GM23338 (cell line): ENCODE results near the gene CA4.

Experiments
- EZH2 ChIP-seq: fragments of 200-600 bp; sonication (generic); IDR thresholded peaks from one replicate; pipeline ENCODE4 v1.8.0; 2017; ENCODE audit warnings: antibody characterized with exemption, mild to moderate bottlenecking, low read depth; ENCODE audit not compliant: unreplicated experiment
- POLR2AphosphoS5 ChIP-seq: IDR thresholded peaks from 2 replicates; pipeline ENCODE4 v1.6.1; 2016; ENCODE audit warnings: antibody characterized with exemption, low read depth
- TF ChIP-seq, protein P1 (sequence below): IDR thresholded peaks from one replicate; pipeline ENCODE4 v1.6.1; 2018; ENCODE audit warnings: antibody characterized with exemption; ENCODE audit not compliant: unreplicated experiment
- TF ChIP-seq, protein P2 (sequence below), 2 experiments: fragments of 200-600 bp in 1 of 2; sonication (generic) in 1 of 2; conservative IDR thresholded peaks; 2 replicates each; pipeline versions ENCODE4 v1.5.1 to v1.6.1; 2016 to 2017; ENCODE audit warnings: antibody characterized with exemption in 2 of 2, low read depth in 2 of 2, mild to moderate bottlenecking in 2 of 2, moderate library complexity in 1 of 2

DNA sequence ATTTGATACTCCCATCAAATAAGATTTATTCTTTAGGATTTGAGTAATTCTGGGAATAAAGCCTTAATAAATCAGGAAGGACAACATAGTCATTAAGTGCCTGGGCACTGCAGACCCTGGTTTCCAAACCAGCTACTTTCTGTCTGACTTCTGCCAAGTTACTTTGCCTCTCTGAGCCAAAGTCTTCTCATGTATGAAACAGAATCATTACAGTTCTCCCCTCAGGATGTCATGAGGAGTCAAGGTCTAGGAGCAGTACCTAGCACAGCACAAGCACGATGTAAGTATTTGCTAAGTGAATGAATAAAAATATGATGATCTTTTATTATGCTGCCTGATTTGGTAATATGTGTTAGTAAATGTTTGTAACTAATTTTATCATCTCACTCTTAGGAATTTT lies 40.6 kb upstream of the CA4 start:
- TF ChIP-seq, protein P1, sequence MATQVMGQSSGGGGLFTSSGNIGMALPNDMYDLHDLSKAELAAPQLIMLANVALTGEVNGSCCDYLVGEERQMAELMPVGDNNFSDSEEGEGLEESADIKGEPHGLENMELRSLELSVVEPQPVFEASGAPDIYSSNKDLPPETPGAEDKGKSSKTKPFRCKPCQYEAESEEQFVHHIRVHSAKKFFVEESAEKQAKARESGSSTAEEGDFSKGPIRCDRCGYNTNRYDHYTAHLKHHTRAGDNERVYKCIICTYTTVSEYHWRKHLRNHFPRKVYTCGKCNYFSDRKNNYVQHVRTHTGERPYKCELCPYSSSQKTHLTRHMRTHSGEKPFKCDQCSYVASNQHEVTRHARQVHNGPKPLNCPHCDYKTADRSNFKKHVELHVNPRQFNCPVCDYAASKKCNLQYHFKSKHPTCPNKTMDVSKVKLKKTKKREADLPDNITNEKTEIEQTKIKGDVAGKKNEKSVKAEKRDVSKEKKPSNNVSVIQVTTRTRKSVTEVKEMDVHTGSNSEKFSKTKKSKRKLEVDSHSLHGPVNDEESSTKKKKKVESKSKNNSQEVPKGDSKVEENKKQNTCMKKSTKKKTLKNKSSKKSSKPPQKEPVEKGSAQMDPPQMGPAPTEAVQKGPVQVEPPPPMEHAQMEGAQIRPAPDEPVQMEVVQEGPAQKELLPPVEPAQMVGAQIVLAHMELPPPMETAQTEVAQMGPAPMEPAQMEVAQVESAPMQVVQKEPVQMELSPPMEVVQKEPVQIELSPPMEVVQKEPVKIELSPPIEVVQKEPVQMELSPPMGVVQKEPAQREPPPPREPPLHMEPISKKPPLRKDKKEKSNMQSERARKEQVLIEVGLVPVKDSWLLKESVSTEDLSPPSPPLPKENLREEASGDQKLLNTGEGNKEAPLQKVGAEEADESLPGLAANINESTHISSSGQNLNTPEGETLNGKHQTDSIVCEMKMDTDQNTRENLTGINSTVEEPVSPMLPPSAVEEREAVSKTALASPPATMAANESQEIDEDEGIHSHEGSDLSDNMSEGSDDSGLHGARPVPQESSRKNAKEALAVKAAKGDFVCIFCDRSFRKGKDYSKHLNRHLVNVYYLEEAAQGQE: no peak
- TF ChIP-seq EZH2 (no peak), POLR2AphosphoS5 (no peak)
- TF ChIP-seq, protein P2, sequence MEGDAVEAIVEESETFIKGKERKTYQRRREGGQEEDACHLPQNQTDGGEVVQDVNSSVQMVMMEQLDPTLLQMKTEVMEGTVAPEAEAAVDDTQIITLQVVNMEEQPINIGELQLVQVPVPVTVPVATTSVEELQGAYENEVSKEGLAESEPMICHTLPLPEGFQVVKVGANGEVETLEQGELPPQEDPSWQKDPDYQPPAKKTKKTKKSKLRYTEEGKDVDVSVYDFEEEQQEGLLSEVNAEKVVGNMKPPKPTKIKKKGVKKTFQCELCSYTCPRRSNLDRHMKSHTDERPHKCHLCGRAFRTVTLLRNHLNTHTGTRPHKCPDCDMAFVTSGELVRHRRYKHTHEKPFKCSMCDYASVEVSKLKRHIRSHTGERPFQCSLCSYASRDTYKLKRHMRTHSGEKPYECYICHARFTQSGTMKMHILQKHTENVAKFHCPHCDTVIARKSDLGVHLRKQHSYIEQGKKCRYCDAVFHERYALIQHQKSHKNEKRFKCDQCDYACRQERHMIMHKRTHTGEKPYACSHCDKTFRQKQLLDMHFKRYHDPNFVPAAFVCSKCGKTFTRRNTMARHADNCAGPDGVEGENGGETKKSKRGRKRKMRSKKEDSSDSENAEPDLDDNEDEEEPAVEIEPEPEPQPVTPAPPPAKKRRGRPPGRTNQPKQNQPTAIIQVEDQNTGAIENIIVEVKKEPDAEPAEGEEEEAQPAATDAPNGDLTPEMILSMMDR (conservative IDR thresholded peaks at IDR 0.05; ENCODE audit: low read depth in 2 of 2): no peak
